HepG2 (cell line): ENCODE data around the gene MT1M. TPM values are rescaled to one million over a fixed set of nuclear protein-coding genes. Genes with fewer than 3 reads are reported as not detected.

Experiments used
- JDP2 ChIP-seq: sonication (generic); formaldehyde crosslinking; IDR thresholded peaks from 2 replicates; pipeline ENCODE4 v1.8.1; 2022; ENCODE audit warnings: missing genetic modification reagents, borderline replicate concordance
- PITX1 ChIP-seq: sonication (generic); formaldehyde crosslinking; IDR thresholded peaks from 2 replicates; pipeline ENCODE4 v1.5.1; 2020; ENCODE audit warnings: mild to moderate bottlenecking, missing genetic modification reagents
- RBM39 ChIP-seq: fragments of 200-400 bp; formaldehyde crosslinking; IDR thresholded peaks from one replicate; pipeline ENCODE4 v1.6.1; 2018; ENCODE audit warnings: antibody characterized with exemption, mild to moderate bottlenecking, low read depth, low read length; ENCODE audit not compliant: poor library complexity, severe bottlenecking
- RFX1 ChIP-seq: fragments of 450-650 bp; IDR thresholded peaks from 2 replicates; pipeline ENCODE4 v1.6.1; 2017
- SKI ChIP-seq: fragments of 450-650 bp; IDR thresholded peaks from one replicate; pipeline ENCODE4 v1.6.1; 2018; ENCODE audit warnings: mild to moderate bottlenecking; ENCODE audit not compliant: partially characterized antibody
- SMAD1 ChIP-seq: sonication (generic); formaldehyde crosslinking; IDR thresholded peaks from 2 replicates; pipeline ENCODE4 v1.4.0; 2020; ENCODE audit warnings: missing genetic modification reagents, low read depth, mild to moderate bottlenecking, borderline replicate concordance
- TCF7L2 ChIP-seq: IDR thresholded peaks from 2 replicates; pipeline ENCODE4 v1.6.1; 2011; ENCODE audit warnings: mild to moderate bottlenecking, low read depth, low read length, moderate library complexity
- ZNF264 ChIP-seq: sonication (generic); formaldehyde crosslinking; IDR thresholded peaks from 2 replicates; pipeline ENCODE4 v1.4.0; 2020; ENCODE audit warnings: missing genetic modification reagents
- ZNF737 ChIP-seq: sonication (generic); formaldehyde crosslinking; IDR thresholded peaks from 2 replicates; pipeline ENCODE4 v1.5.0; 2020; ENCODE audit warnings: missing genetic modification reagents, mild to moderate bottlenecking, borderline replicate concordance
- ZNF780A ChIP-seq: sonication (generic); formaldehyde crosslinking; IDR thresholded peaks from 2 replicates; pipeline ENCODE4 v1.8.0; 2022; ENCODE audit warnings: mild to moderate bottlenecking, missing genetic modification reagents, moderate library complexity
- ZSCAN12 ChIP-seq: sonication (generic); formaldehyde crosslinking; IDR thresholded peaks from 2 replicates; pipeline ENCODE4 v1.9.0; 2021; ENCODE audit warnings: mild to moderate bottlenecking, missing genetic modification reagents
- ZSCAN9 ChIP-seq: IDR thresholded peaks from 2 replicates; pipeline ENCODE4 v1.6.1; 2016; ENCODE audit warnings: borderline replicate concordance
- polyA plus RNA-seq, 8 experiments: library from polyadenylated mRNA; depleted of rRNA in 3 of 8; stranded (reverse) in 7 of 8; unstranded in 1 of 8; fragments of >200 nt; fragmentation: Illumina TruSeq in 4 of 8; extraction: Trizol in 4 of 8; gene quantifications; 2 replicates each; pipeline versions ENCODE4 v1.2.1 to v1.2.3, GENCODE V29; 2011 to 2016; ENCODE audit warnings: low read depth in 4 of 8, missing spikeins in 1 of 8, mixed read lengths in 1 of 8; ENCODE audit not compliant: insufficient read depth in 1 of 8
- total RNA-seq, 5 experiments: library from RNA; depleted of rRNA; stranded (reverse); fragments of >200 nt; fragmentation: Illumina TruSeq; extraction: Trizol; gene quantifications; 2 replicates each; pipeline ENCODE4 v1.2.3, GENCODE V29; 2016; ENCODE audit warnings: low read depth in 1 of 5
- TF ChIP-seq, protein P1 (sequence below): sonication (generic); formaldehyde crosslinking; IDR thresholded peaks from 2 replicates; pipeline ENCODE4 v1.5.0; 2020; ENCODE audit warnings: missing genetic modification reagents, mild to moderate bottlenecking, borderline replicate concordance
- TF ChIP-seq, protein P2 (sequence below): conservative IDR thresholded peaks from 2 replicates; pipeline ENCODE4 v1.6.1; 2018; ENCODE audit warnings: missing genetic modification reagents
- TF ChIP-seq, protein P3 (sequence below): sonication (generic); formaldehyde crosslinking; IDR thresholded peaks from 2 replicates; pipeline ENCODE4 v1.4.0; 2020; ENCODE audit warnings: missing genetic modification reagents
- TF ChIP-seq, protein P4 (sequence below): sonication (generic); formaldehyde crosslinking; IDR thresholded peaks from 2 replicates; pipeline ENCODE4 v1.4.0; 2020; ENCODE audit warnings: missing genetic modification reagents
- TF ChIP-seq, protein P5 (sequence below): IDR thresholded peaks from 2 replicates; pipeline ENCODE4 v1.6.1; 2016; ENCODE audit warnings: missing compliant biosample characterization, missing genetic modification reagents, borderline replicate concordance
- TF ChIP-seq, protein P6 (sequence below): sonication (generic); formaldehyde crosslinking; IDR thresholded peaks from 2 replicates; pipeline ENCODE4 v1.8.0; 2022; ENCODE audit warnings: mild to moderate bottlenecking, missing genetic modification reagents, moderate library complexity
- TF ChIP-seq, protein P7 (sequence below), 2 experiments: sonication (generic) in 1 of 2; formaldehyde crosslinking in 1 of 2; IDR thresholded peaks; 2 replicates each; pipeline versions ENCODE4 v1.5.1 to v1.6.1; 2011 to 2020; ENCODE audit warnings: borderline replicate concordance in 1 of 2, low read depth in 1 of 2, low read length in 1 of 2, mild to moderate bottlenecking in 1 of 2, missing genetic modification reagents in 1 of 2, moderate library complexity in 1 of 2

Gene MT1M
- total and polyA plus RNA-seq, 2 of the 13 experiments (the other 11 are each of a cell fraction or from before 2014, with no cell fraction given): 4.6 TPM; not detected in 1

DNA sequence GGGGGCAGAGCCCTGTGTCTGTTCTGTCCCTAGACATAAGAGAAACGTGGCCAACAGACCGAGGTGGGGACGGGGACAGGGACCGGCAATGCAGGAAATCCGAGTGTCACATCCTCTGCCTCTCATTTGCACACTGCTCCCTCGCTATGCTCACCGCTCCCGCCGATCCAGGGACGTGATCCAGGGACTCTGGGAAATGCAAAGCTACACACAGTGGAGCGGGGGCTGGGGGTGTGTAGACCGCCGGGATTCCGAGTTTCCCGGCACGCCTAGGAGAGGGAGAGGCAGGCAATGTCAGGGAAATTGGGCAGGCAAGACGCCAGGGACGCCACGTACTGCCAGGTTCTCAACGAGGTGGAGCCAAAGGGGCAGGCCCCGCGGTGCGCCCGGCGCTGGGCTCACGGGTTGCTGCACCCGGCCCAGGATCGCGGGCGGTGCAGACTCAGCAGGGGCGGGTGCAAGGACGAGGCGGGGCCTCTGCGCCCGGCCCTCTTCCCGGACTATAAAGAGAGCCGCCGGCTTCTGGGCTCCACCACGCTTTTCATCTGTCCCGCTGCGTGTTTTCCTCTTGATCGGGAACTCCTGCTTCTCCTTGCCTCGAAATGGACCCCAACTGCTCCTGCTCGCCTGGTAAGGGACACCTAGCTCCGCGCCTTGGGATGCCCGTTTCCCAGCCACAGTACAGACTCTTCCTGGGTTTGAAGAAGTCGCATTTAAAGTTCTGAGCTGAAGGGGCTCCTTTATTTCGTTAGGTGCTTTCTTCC, 49.7 kb downstream of the MT1M start, which contains the start of gene MT1X (continued):
- TF ChIP-seq, protein P1, sequence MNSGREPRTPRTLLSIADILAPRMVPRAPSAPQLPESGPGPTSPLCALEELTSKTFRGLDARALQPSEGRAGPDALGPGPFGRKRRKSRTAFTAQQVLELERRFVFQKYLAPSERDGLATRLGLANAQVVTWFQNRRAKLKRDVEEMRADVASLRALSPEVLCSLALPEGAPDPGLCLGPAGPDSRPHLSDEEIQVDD (CRISPR knock-in tag): peak; percentile 21; the same call in 1 of the 2 replicates
- TF ChIP-seq, protein P2, sequence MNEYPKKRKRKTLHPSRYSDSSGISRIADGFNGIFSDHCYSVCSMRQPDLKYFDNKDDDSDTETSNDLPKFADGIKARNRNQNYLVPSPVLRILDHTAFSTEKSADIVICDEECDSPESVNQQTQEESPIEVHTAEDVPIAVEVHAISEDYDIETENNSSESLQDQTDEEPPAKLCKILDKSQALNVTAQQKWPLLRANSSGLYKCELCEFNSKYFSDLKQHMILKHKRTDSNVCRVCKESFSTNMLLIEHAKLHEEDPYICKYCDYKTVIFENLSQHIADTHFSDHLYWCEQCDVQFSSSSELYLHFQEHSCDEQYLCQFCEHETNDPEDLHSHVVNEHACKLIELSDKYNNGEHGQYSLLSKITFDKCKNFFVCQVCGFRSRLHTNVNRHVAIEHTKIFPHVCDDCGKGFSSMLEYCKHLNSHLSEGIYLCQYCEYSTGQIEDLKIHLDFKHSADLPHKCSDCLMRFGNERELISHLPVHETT (CRISPR knock-in tag): no peak
- TF ChIP-seq ZNF737 (CRISPR knock-in tag): no peak; the same call in 1 of the 2 replicates
- peak; percentile 69; the same call in 1 of the 2 replicates for TF ChIP-seq PITX1
- TF ChIP-seq RFX1: no peak
- TF ChIP-seq, protein P3, sequence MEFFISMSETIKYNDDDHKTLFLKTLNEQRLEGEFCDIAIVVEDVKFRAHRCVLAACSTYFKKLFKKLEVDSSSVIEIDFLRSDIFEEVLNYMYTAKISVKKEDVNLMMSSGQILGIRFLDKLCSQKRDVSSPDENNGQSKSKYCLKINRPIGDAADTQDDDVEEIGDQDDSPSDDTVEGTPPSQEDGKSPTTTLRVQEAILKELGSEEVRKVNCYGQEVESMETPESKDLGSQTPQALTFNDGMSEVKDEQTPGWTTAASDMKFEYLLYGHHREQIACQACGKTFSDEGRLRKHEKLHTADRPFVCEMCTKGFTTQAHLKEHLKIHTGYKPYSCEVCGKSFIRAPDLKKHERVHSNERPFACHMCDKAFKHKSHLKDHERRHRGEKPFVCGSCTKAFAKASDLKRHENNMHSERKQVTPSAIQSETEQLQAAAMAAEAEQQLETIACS: peak; percentile 39; the same call in 1 of the 2 replicates
- TF ChIP-seq, protein P4, sequence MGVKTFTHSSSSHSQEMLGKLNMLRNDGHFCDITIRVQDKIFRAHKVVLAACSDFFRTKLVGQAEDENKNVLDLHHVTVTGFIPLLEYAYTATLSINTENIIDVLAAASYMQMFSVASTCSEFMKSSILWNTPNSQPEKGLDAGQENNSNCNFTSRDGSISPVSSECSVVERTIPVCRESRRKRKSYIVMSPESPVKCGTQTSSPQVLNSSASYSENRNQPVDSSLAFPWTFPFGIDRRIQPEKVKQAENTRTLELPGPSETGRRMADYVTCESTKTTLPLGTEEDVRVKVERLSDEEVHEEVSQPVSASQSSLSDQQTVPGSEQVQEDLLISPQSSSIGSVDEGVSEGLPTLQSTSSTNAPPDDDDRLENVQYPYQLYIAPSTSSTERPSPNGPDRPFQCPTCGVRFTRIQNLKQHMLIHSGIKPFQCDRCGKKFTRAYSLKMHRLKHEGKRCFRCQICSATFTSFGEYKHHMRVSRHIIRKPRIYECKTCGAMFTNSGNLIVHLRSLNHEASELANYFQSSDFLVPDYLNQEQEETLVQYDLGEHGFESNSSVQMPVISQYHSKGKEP (CRISPR knock-in tag): no peak
- TF ChIP-seq, protein P5, sequence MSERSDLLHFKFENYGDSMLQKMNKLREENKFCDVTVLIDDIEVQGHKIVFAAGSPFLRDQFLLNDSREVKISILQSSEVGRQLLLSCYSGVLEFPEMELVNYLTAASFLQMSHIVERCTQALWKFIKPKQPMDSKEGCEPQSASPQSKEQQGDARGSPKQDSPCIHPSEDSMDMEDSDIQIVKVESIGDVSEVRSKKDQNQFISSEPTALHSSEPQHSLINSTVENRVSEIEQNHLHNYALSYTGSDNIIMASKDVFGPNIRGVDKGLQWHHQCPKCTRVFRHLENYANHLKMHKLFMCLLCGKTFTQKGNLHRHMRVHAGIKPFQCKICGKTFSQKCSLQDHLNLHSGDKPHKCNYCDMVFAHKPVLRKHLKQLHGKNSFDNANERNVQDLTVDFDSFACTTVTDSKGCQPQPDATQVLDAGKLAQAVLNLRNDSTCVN: 0 out of 2 replicates have a peak, but pooled peaks have one; percentile 22
- TF ChIP-seq SMAD1 (CRISPR knock-in tag): no peak
- TF ChIP-seq, protein P6, sequence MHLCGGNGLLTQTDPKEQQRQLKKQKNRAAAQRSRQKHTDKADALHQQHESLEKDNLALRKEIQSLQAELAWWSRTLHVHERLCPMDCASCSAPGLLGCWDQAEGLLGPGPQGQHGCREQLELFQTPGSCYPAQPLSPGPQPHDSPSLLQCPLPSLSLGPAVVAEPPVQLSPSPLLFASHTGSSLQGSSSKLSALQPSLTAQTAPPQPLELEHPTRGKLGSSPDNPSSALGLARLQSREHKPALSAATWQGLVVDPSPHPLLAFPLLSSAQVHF: 0 out of 2 replicates have a peak, but pooled peaks have one; percentile 51
- TF ChIP-seq, protein P7, sequence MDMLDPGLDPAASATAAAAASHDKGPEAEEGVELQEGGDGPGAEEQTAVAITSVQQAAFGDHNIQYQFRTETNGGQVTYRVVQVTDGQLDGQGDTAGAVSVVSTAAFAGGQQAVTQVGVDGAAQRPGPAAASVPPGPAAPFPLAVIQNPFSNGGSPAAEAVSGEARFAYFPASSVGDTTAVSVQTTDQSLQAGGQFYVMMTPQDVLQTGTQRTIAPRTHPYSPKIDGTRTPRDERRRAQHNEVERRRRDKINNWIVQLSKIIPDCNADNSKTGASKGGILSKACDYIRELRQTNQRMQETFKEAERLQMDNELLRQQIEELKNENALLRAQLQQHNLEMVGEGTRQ (IDR thresholded peaks at IDR 0.05; ENCODE audit: low read depth, low read length): no peak
- TF ChIP-seq, protein P7 (CRISPR knock-in tag; IDR thresholded peaks at IDR 0.05; ENCODE audit: borderline replicate concordance): no peak
- no peak; the same call in 1 of the 2 replicates for TF ChIP-seq TCF7L2
- no peak for TF ChIP-seq JDP2 (CRISPR knock-in tag)
- TF ChIP-seq ZSCAN9 (CRISPR knock-in tag): no peak
- TF ChIP-seq ZSCAN12 (CRISPR knock-in tag): 0 out of 2 replicates have a peak, but pooled peaks have one; percentile 39
- TF ChIP-seq SKI: no peak
- 0 out of 2 replicates have a peak, but pooled peaks have one; percentile 53 for TF ChIP-seq ZNF264
- TF ChIP-seq RBM39: peak; percentile 90
- no peak for TF ChIP-seq ZNF780A
